ENCODE results near the gene PAPSS2. TPM values are rescaled to one million over a fixed set of nuclear protein-coding genes. Genes with fewer than 3 reads are reported as not detected.

PAPSS2 gene
- total and polyA plus RNA-seq, 12 donors, result 55.0 to 775 (median 243) TPM

DNA sequence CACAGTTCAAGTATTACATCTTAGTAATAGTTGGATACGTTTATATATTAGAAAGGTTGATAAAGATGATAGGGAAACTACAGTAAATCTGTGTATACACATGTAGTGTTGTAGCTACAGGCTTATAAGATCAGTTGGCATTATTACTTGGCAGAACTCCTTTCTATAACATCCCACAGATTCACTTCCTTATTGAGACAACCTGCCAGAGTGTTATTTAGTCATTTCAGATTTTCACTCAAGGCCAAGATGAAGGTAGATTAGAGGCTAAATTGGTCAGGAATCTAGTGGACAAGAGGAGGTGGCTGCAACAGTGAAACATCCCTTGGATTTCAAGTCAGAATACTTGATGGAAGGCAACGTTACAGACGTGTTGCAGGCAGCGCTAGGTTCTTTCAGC lies 63.0 kb downstream of the PAPSS2 start:
- intact Hi-C loops (cut with DNase I), result no loop called here
- no peak for TF ChIP-seq POLR2A (IDR thresholded peaks at IDR 0.05)
- TF ChIP-seq, protein P1, sequence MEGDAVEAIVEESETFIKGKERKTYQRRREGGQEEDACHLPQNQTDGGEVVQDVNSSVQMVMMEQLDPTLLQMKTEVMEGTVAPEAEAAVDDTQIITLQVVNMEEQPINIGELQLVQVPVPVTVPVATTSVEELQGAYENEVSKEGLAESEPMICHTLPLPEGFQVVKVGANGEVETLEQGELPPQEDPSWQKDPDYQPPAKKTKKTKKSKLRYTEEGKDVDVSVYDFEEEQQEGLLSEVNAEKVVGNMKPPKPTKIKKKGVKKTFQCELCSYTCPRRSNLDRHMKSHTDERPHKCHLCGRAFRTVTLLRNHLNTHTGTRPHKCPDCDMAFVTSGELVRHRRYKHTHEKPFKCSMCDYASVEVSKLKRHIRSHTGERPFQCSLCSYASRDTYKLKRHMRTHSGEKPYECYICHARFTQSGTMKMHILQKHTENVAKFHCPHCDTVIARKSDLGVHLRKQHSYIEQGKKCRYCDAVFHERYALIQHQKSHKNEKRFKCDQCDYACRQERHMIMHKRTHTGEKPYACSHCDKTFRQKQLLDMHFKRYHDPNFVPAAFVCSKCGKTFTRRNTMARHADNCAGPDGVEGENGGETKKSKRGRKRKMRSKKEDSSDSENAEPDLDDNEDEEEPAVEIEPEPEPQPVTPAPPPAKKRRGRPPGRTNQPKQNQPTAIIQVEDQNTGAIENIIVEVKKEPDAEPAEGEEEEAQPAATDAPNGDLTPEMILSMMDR (IDR thresholded peaks at IDR 0.05), result no peak
- Histone ChIP-seq H3K4me3 (no peak overlapping the region), H3K4me1 (replicated peaks in 1 of 2) (peaks cover 0 to 12% of the 10 kb centered on the region in 2 donors), H3K27me3 (no peaks in the 10 kb centered on the region), H3K9me3 (replicated peaks in 1 of 3) (no peaks in the 10 kb centered on the region), H3K36me3 (replicated peaks in 1 of 2) (no peaks in the 10 kb centered on the region), H3K27ac (no peak overlapping the region)
- 74 to 79% (median 76%) methylated on average over 4 of the region's 4 CpGs for WGBS, 4 donors
- no peak for DNase-seq

DNA sequence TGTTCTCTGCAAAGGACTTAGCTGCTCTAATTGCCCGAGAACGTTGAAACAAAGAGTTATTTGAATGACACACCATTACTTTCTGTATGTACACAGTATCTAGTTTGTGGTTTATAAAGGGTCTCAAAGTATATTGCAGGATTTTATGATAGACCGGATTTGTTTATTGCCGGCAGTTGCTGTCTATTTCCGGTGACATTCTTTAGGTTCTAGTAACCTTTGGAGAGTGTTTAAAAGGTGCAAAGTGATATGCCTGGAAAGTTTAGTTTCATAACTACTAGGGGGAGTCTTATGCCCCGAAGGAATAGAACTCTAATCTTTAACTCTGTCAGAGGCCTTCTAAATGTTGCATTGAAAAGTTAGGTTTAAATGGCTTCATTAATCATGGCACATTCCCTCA lies 63.8 kb downstream of the PAPSS2 start:
- Histone ChIP-seq H3K27me3 (no peaks in the 10 kb centered on the region), H3K27ac (no peak overlapping the region), H3K4me1 (replicated peaks in 1 of 2) (peaks cover 0 to 12% of the 10 kb centered on the region in 2 donors), H3K36me3 (replicated peaks in 1 of 2) (no peaks in the 10 kb centered on the region), H3K4me3 (no peak overlapping the region), H3K9me3 (replicated peaks in 1 of 3) (no peaks in the 10 kb centered on the region)
- intact Hi-C loops (cut with DNase I), result no loop called here
- 70 to 78% (median 74%) methylated on average over 6 of the region's 6 CpGs for WGBS, 4 donors
- TF ChIP-seq POLR2A (IDR thresholded peaks at IDR 0.05), result no peak
- TF ChIP-seq, protein P1 (IDR thresholded peaks at IDR 0.05), result no peak
- DNase-seq, result no peak

DNA sequence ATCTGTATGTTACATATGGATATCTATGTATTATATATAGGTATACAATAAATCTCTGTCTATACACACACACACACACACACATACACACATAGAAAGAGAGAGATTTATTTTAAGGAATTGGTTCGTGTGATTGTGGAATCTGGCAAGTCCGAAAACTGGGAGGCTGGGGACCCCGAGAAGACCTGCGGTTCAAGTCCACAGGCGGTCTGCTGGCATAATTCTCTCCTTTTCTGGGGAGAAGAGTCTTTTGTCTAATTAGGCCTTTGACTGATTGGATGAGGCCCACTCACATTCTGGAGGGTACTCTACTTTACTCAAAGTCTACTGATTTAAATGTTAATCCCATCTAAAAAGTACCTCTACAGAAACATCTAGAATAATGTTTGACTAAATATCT lies 65.1 kb downstream of the PAPSS2 start:
- Histone ChIP-seq H3K36me3 (replicated peaks in 1 of 2) (no peaks in the 10 kb centered on the region), H3K9me3 (replicated peaks in 1 of 3) (no peaks in the 10 kb centered on the region), H3K4me3 (no peak overlapping the region), H3K4me1 (replicated peaks in 1 of 2) (peaks cover 0 to 12% of the 10 kb centered on the region in 2 donors), H3K27ac (no peak overlapping the region), H3K27me3 (no peaks in the 10 kb centered on the region)
- TF ChIP-seq POLR2A (IDR thresholded peaks at IDR 0.05), result no peak
- TF ChIP-seq, protein P1 (IDR thresholded peaks at IDR 0.05), result no peak
- DNase-seq, result no peak
- intact Hi-C loops (cut with DNase I), result no loop called here
- WGBS, 4 donors, result 93 to 99% (median 97%) methylated on average over 5 of the region's 5 CpGs

DNA sequence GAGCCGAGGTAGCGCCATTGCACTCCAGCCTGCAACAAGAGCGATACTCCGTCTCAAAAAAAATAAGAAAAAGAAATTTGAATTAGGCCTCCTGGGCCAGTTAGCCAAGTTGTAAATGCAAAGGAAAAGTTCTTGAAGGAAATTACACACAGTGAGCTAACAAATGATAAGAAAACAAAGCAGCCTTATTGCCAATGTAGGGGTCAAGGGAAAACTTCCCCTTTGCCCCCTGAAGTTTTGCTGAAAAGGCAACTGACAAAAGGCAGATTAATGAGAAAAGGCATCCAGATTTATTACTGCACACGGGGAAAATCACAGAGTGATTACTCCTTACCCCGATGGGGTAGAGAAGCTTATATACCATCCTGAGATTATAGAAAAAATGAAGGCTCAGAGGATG lies 70.3 kb downstream of the PAPSS2 start:
- WGBS, 4 donors, result 77 to 92% (median 81%) methylated on average over 6 of the region's 6 CpGs
- Histone ChIP-seq H3K27me3 (no peaks in the 10 kb centered on the region), H3K9me3 (replicated peaks in 1 of 3) (no peaks in the 10 kb centered on the region), H3K27ac (no peak overlapping the region), H3K4me1 (replicated peaks in 1 of 2) (peaks cover 0 to 13% of the 10 kb centered on the region in 2 donors), H3K4me3 (no peak overlapping the region), H3K36me3 (replicated peaks in 1 of 2) (no peaks in the 10 kb centered on the region)
- TF ChIP-seq, protein P1 (IDR thresholded peaks at IDR 0.05), result no peak
- TF ChIP-seq POLR2A (IDR thresholded peaks at IDR 0.05), result no peak
- no peak for DNase-seq
- intact Hi-C loops (cut with DNase I), result loop anchor here (10.0 kb wide), 1 partner anchor 195 kb away; no protein-coding TSS in a partner anchor
